Measurements from ENCODE around the gene UNC13B. TPM values are rescaled to one million over a fixed set of nuclear protein-coding genes. Genes with fewer than 3 reads are reported as not detected.

The UNC13B gene
- total RNA-seq, 1 experiment from 2014 or later = 48.2 TPM

GRCh38 chr9:35308316-35308715 lies 146.5 kb downstream of the UNC13B start:
- H3K4me1 ChIP-seq (ENCODE audit: insufficient read depth, low read length) = no peaks in the 10 kb centered on the region
- no peak overlapping the region for H2BK5ac ChIP-seq (ENCODE audit: insufficient read length, low read length)
- no peak overlapping the region for H3T11ph ChIP-seq (ENCODE audit: low read length)
- no peak overlapping the region for H2BK120ac ChIP-seq (ENCODE audit: low read depth, low read length, poor library complexity, severe bottlenecking)
- no peak overlapping the region for H4K5ac ChIP-seq (ENCODE audit: insufficient read length, low read depth, low read length)
- H3K4ac ChIP-seq (ENCODE audit: low read depth, low read length) = no peak overlapping the region
- no CpG with 5 or more reads among the region's 2 CpGs for WGBS (ENCODE audit: extremely low coverage, insufficient read length, low lambda C conversion rate)
- no peaks in the 10 kb centered on the region for H3K27me3 ChIP-seq (ENCODE audit: insufficient read depth, low read length)
- H3K23ac ChIP-seq (ENCODE audit: insufficient read length, low read depth, low read length) = no peak overlapping the region
- no peak overlapping the region for H4K8ac ChIP-seq (replicated peaks; ENCODE audit: insufficient read length, low read depth, low read length)
- no peak overlapping the region for H2AFZ ChIP-seq (ENCODE audit: low read length)
- no peak overlapping the region for H2BK15ac ChIP-seq (ENCODE audit: low read depth, low read length)
- no peak overlapping the region for H3K4me2 ChIP-seq (ENCODE audit: insufficient read depth, insufficient read length, low read length)
- no peak for DNase-seq
- no peak overlapping the region for H2BK12ac ChIP-seq (ENCODE audit: insufficient read length, low read depth, low read length)
- H3K9me3 ChIP-seq (ENCODE audit: control insufficient read depth, low read depth, low read length) = no peaks in the 10 kb centered on the region
- TF ChIP-seq CTCF (conservative IDR thresholded peaks at IDR 0.05) = no peak
- H3K79me1 ChIP-seq (ENCODE audit: insufficient read depth, low read depth, low read length, poor library complexity, severe bottlenecking) = no peaks in the 10 kb centered on the region
- Mint-ChIP-seq H3K36me3 (ENCODE audit: insufficient read depth in 1 of 3, low read depth in 3 of 3) (peaks cover 0 to 7% (median 0%) of the 10 kb centered on the region in 3 experiments; a peak in 2 of 7 replicates), H3K27me3 (ENCODE audit: low read depth) (no peaks in the 10 kb centered on the region), H3K4me3 (no peak overlapping the region), H3K27ac (no peak overlapping the region; a peak in 1 of 7 replicates), H3K4me1 (peaks cover 8% of the 10 kb centered on the region in 2 experiments), H3K9me3 (no peaks in the 10 kb centered on the region)
- H3K14ac ChIP-seq (ENCODE audit: insufficient read depth, low read length) = no peak overlapping the region
- H3K23me2 ChIP-seq (ENCODE audit: insufficient read length, low read depth, low read length, poor library complexity, severe bottlenecking) = no peaks in the 10 kb centered on the region
- H3K18ac ChIP-seq (ENCODE audit: insufficient read length, low read depth, low read length) = no peak overlapping the region
- no peak overlapping the region for H3K56ac ChIP-seq (ENCODE audit: insufficient read length, low read depth, low read length)
- H2AK5ac ChIP-seq (ENCODE audit: insufficient read length, low read length) = no peak overlapping the region
- no peak overlapping the region for H3K27ac ChIP-seq (ENCODE audit: insufficient read length, low read depth, low read length)
- no peak overlapping the region for H4K91ac ChIP-seq (ENCODE audit: insufficient read length, low read depth, low read length)
- no peaks in the 10 kb centered on the region for H3K79me2 ChIP-seq (ENCODE audit: insufficient read depth, low read length)
- H2BK20ac ChIP-seq (ENCODE audit: low read depth, low read length, poor library complexity, severe bottlenecking) = no peak overlapping the region
- no peak overlapping the region for H3K9ac ChIP-seq (ENCODE audit: extremely low read depth, insufficient read length, low read length)
- H4K20me1 ChIP-seq (ENCODE audit: control insufficient read depth, insufficient read depth, insufficient read length) = no peaks in the 10 kb centered on the region
